IMR-90 (cell line): ENCODE data around the gene GPRC5C. TPM values are rescaled to one million over a fixed set of nuclear protein-coding genes. Genes with fewer than 3 reads are reported as not detected.

ENCODE experiments used
- ATAC-seq: fragments of 200-7000 bp; cut with Tn5 transposase; 2 replicates; pipeline ENCODE4 v1.9.1; 2020; ENCODE audit warnings: low read depth, mild to moderate bottlenecking, moderate library complexity
- BruUV-seq: library from RNA; stranded (reverse); fragments of 400-500 nt; replicated peaks from 2 replicates; lab custom pipeline; 2021; lab: Mats Ljungman, UMichigan
- CTCF ChIA-PET: fragments of 300-600 bp; formaldehyde crosslinking; extraction: SDS; loops from one replicate; lab custom pipeline; 2021; ENCODE audit warnings: antibody characterized with exemption; lab: Yijun Ruan, JAX
- POLR2A ChIA-PET: fragments of 300-600 bp; sonication (Branson Sonifier 250); formaldehyde crosslinking; loops from one replicate; lab custom pipeline; 2022; ENCODE audit warnings: antibody characterized with exemption; ENCODE audit not compliant: unreplicated experiment; lab: Charles Lee
- DNase-seq: peaks from one replicate; pipeline ENCODE4 v3.0.0; 2013
- H2AFZ ChIP-seq: replicated peaks from 2 replicates; pipeline ENCODE3; 2013; ENCODE audit warnings: low read length, mild to moderate bottlenecking; ENCODE audit not compliant: poor library complexity
- H2AK5ac ChIP-seq: 2 replicates; pipeline ENCODE4 v1.6.1; 2013; ENCODE audit warnings: low read depth, low read length, inconsistent platforms
- H2AK9ac ChIP-seq: replicated peaks from 2 replicates; pipeline ENCODE3; 2013; ENCODE audit warnings: mild to moderate bottlenecking, low read depth, low read length, moderate library complexity; ENCODE audit not compliant: poor library complexity
- H2BK120ac ChIP-seq: 2 replicates; pipeline ENCODE4 v1.6.1; 2013; ENCODE audit warnings: low read depth, low read length, inconsistent platforms
- H2BK15ac ChIP-seq: 3 replicates; pipeline ENCODE4 v1.6.1; 2013; ENCODE audit warnings: low read depth, low read length, inconsistent platforms
- H2BK20ac ChIP-seq: 2 replicates; pipeline ENCODE4 v1.6.1; 2013; ENCODE audit warnings: low read depth, mild to moderate bottlenecking, inconsistent platforms, low read length, moderate library complexity
- H2BK5ac ChIP-seq: 2 replicates; pipeline ENCODE4 v1.6.1; 2013; ENCODE audit warnings: mild to moderate bottlenecking, low read depth, low read length, inconsistent platforms; ENCODE audit not compliant: poor library complexity, severe bottlenecking
- H3K14ac ChIP-seq: replicated peaks from 2 replicates; pipeline ENCODE4 v1.6.1; 2013; ENCODE audit warnings: low read depth, low read length, inconsistent platforms
- H3K18ac ChIP-seq: 2 replicates; pipeline ENCODE4 v1.6.1; 2013; ENCODE audit warnings: low read depth, low read length, control low read depth
- H3K23ac ChIP-seq: 2 replicates; pipeline ENCODE4 v1.6.1; 2013; ENCODE audit warnings: low read depth, low read length, inconsistent platforms
- H3K27ac ChIP-seq: 2 replicates; pipeline ENCODE4 v1.5.1; 2013; ENCODE audit warnings: mild to moderate bottlenecking, control low read depth, low read length; ENCODE audit not compliant: insufficient read depth
- H3K27me3 ChIP-seq: 2 replicates; pipeline ENCODE4 v1.6.1; 2013; ENCODE audit warnings: low read length; ENCODE audit not compliant: control insufficient read depth, insufficient read depth
- H3K36me3 ChIP-seq: 2 replicates; pipeline ENCODE4 v1.6.1; 2013; ENCODE audit warnings: low read length, mixed read lengths; ENCODE audit not compliant: control insufficient read depth, insufficient read depth
- H3K4ac ChIP-seq: 2 replicates; pipeline ENCODE4 v1.6.1; 2013; ENCODE audit warnings: low read depth, low read length, inconsistent platforms
- H3K4me1 ChIP-seq: 2 replicates; pipeline ENCODE4 v1.6.1; 2013; ENCODE audit warnings: low read length, mixed read lengths; ENCODE audit not compliant: control insufficient read depth, insufficient read depth
- H3K4me2 ChIP-seq: 2 replicates; pipeline ENCODE4 v1.6.1; 2013; ENCODE audit warnings: low read depth, mild to moderate bottlenecking, control low read depth, low read length, moderate library complexity
- H3K4me3 ChIP-seq: 2 replicates; pipeline ENCODE4 v1.5.1; 2013; ENCODE audit warnings: low read depth, mild to moderate bottlenecking, control low read depth, low read length, moderate library complexity; ENCODE audit not compliant: insufficient read depth
- H3K56ac ChIP-seq: 2 replicates; pipeline ENCODE4 v1.6.1; 2013; ENCODE audit warnings: low read length, inconsistent platforms; ENCODE audit not compliant: insufficient read depth; ENCODE audit errors: extremely low read depth
- H3K79me1 ChIP-seq, 2 experiments: 2 replicates each; pipeline ENCODE4 v1.6.1; 2013; ENCODE audit warnings: low read length in 2 of 2, inconsistent platforms in 1 of 2, low read depth in 1 of 2
- H3K9ac ChIP-seq: 2 replicates; pipeline ENCODE4 v1.6.1; 2013; ENCODE audit warnings: low read depth, low read length, control low read depth
- H3K9me1 ChIP-seq: 2 replicates; pipeline ENCODE4 v1.6.1; 2013; ENCODE audit warnings: low read length, inconsistent platforms; ENCODE audit not compliant: insufficient read depth
- H3K9me3 ChIP-seq: 2 replicates; pipeline ENCODE4 v1.6.1; 2013; ENCODE audit warnings: low read length; ENCODE audit not compliant: control insufficient read depth, insufficient read depth
- H4K20me1 ChIP-seq: 2 replicates; pipeline ENCODE4 v1.6.1; 2013; ENCODE audit warnings: low read length, inconsistent platforms; ENCODE audit not compliant: insufficient read depth
- H4K5ac ChIP-seq: 2 replicates; pipeline ENCODE4 v1.6.1; 2013; ENCODE audit warnings: mild to moderate bottlenecking, low read depth, low read length, control low read depth
- H4K8ac ChIP-seq, 2 experiments: 2 replicates each; pipeline ENCODE4 v1.6.1; 2013; ENCODE audit warnings: low read depth in 2 of 2, low read length in 2 of 2, control low read depth in 1 of 2, inconsistent platforms in 1 of 2
- H4K91ac ChIP-seq: 2 replicates; pipeline ENCODE4 v1.6.1; 2013; ENCODE audit warnings: low read depth, low read length, inconsistent platforms; ENCODE audit not compliant: insufficient read depth
- BHLHE40 ChIP-seq: fragments of 150-350 bp; IDR thresholded peaks from 2 replicates; pipeline ENCODE4 v1.6.1; 2016; ENCODE audit warnings: mild to moderate bottlenecking, low read depth, low read length
- CEBPB ChIP-seq: IDR thresholded peaks from 2 replicates; pipeline ENCODE4 v1.6.1; 2012; ENCODE audit warnings: low read depth, low read length, improper control_type of control experiment
- CHD1 ChIP-seq: IDR thresholded peaks from 2 replicates; pipeline ENCODE4 v1.6.1; 2012; ENCODE audit warnings: low read depth, low read length, improper control_type of control experiment
- FOS ChIP-seq: fragments of 150-350 bp; IDR thresholded peaks from 2 replicates; pipeline ENCODE4 v1.6.1; 2016; ENCODE audit warnings: low read depth, low read length
- MAFK ChIP-seq: IDR thresholded peaks from 2 replicates; pipeline ENCODE4 v1.6.1; 2012; ENCODE audit warnings: low read depth, low read length, improper control_type of control experiment
- MAZ ChIP-seq: IDR thresholded peaks from 2 replicates; pipeline ENCODE4 v1.6.1; 2012; ENCODE audit warnings: low read depth, mild to moderate bottlenecking, low read length, improper control_type of control experiment, moderate library complexity, borderline replicate concordance
- MXI1 ChIP-seq: IDR thresholded peaks from 2 replicates; pipeline ENCODE4 v1.6.1; 2012; ENCODE audit warnings: low read depth, mild to moderate bottlenecking, low read length, moderate library complexity, borderline replicate concordance
- NFE2L2 ChIP-seq: fragments of 150-350 bp; IDR thresholded peaks from 2 replicates; pipeline ENCODE4 v1.6.1; 2016; ENCODE audit warnings: low read depth, mild to moderate bottlenecking, low read length
- POLR2A ChIP-seq: IDR thresholded peaks from 2 replicates; pipeline ENCODE4 v1.6.1; 2012; ENCODE audit warnings: mild to moderate bottlenecking, low read depth, low read length
- RAD21 ChIP-seq: IDR thresholded peaks from 2 replicates; pipeline ENCODE4 v1.6.1; 2012; ENCODE audit warnings: low read length, improper control_type of control experiment
- RCOR1 ChIP-seq: IDR thresholded peaks from 2 replicates; pipeline ENCODE4 v1.6.1; 2012; ENCODE audit warnings: mild to moderate bottlenecking, low read length, improper control_type of control experiment; ENCODE audit not compliant: insufficient replicate concordance
- RFX5 ChIP-seq: IDR thresholded peaks from 2 replicates; pipeline ENCODE4 v1.8.0; 2012; ENCODE audit warnings: low read depth, mild to moderate bottlenecking, low read length, moderate library complexity
- SMC3 ChIP-seq: fragments of 150-350 bp; IDR thresholded peaks from 2 replicates; pipeline ENCODE4 v1.6.1; 2016; ENCODE audit warnings: low read depth, mild to moderate bottlenecking, antibody characterized with exemption, low read length, moderate library complexity
- USF2 ChIP-seq: fragments of 150-350 bp; IDR thresholded peaks from 2 replicates; pipeline ENCODE4 v1.6.1; 2017; ENCODE audit warnings: mild to moderate bottlenecking, antibody characterized with exemption, low read length, low read depth
- WGBS, 2 experiments: methylation state at CpG; one replicate each; pipeline versions ENCODE4 v1.1.5 to v1.1.7; 2013; ENCODE audit warnings: missing lambda C conversion rate in 2 of 2; ENCODE audit not compliant: insufficient read length in 1 of 2; ENCODE audit errors: extremely low coverage in 2 of 2; 5-methylcytosine and 5-hydroxymethylcytosine counted together
- dilution Hi-C: fragments of 300-500 bp; cut with HindIII; formaldehyde crosslinking; loops from one replicate; pipeline ENCODE4 v1.14.3; 2018; ENCODE audit warnings: low sequenced_read_pairs; ENCODE audit not compliant: unreplicated experiment
- in situ Hi-C: fragments of 300-500 bp; cut with MboI; formaldehyde crosslinking; loops from 3 replicates; pipeline ENCODE4 v1.14.3; 2019; ENCODE audit warnings: low sequenced_read_pairs, inconsistent platforms, mixed read lengths
- intact Hi-C: fragments of 100-400 bp; cut with micrococcal nuclease; formaldehyde crosslinking; loops from 2 replicates; pipeline ENCODE4 v1.10.0; 2022
- polyA plus RNA-seq, 3 experiments: library from polyadenylated mRNA; depleted of rRNA; stranded (reverse); fragments of >200 nt; gene quantifications; 2 replicates each; pipeline ENCODE4 v1.2.3, GENCODE V29; 2012; ENCODE audit warnings: low replicate concordance in 1 of 3
- total RNA-seq: library from RNA; depleted of rRNA; stranded (reverse); fragments of >200 nt; gene quantifications from 2 replicates; pipeline ENCODE4 v1.2.3, GENCODE V29; 2012
- TF ChIP-seq, protein P1 (sequence below): fragments of 150-350 bp; IDR thresholded peaks from 2 replicates; pipeline ENCODE4 v1.6.1; 2016; ENCODE audit warnings: low read depth, mild to moderate bottlenecking, low read length, moderate library complexity, borderline replicate concordance
- TF ChIP-seq, protein P2 (sequence below): conservative IDR thresholded peaks from 2 replicates; pipeline ENCODE4 v1.5.1; 2012; ENCODE audit warnings: mild to moderate bottlenecking, low read depth, low read length, improper control_type of control experiment

GPRC5C gene
- total and polyA plus RNA-seq, 2 of the 4 experiments (the other 2 are of a cell fraction): not detected

- Histone ChIP-seq H4K91ac (no peak overlapping the region), H3K4me3 (no peak overlapping the region), H3K27ac (no peak overlapping the region), H2BK5ac (no peak overlapping the region), H3K27me3 (no peaks in the 10 kb centered on the region), H3K14ac (no peak overlapping the region), H3K9me3 (peaks cover 2% of the 10 kb centered on the region; the same call in 1 of the 2 replicates), H4K5ac (no peak overlapping the region), H3K56ac (no peak overlapping the region), H3K4me2 (no peak overlapping the region), H2AK5ac (no peak overlapping the region), H2BK120ac (no peak overlapping the region), H3K4me1 (no peaks in the 10 kb centered on the region), H4K20me1 (no peaks in the 10 kb centered on the region), H3K36me3 (no peaks in the 10 kb centered on the region), H4K8ac (no peak overlapping the region), H3K9me1 (no peaks in the 10 kb centered on the region), H3K9ac (no peak overlapping the region), H3K18ac (no peak overlapping the region), H2BK20ac (no peak overlapping the region), H2AK9ac (no peak overlapping the region), H3K23ac (no peak overlapping the region), H2BK15ac (no peak overlapping the region), H3K4ac (no peak overlapping the region), H2AFZ (no peak overlapping the region), H3K79me1 (no peaks in the 10 kb centered on the region)
- TF ChIP-seq USF2: no peak
- no peak for TF ChIP-seq FOS
- TF ChIP-seq RFX5: no peak
- TF ChIP-seq NFE2L2: no peak
- TF ChIP-seq BHLHE40: no peak
- TF ChIP-seq, protein P1, sequence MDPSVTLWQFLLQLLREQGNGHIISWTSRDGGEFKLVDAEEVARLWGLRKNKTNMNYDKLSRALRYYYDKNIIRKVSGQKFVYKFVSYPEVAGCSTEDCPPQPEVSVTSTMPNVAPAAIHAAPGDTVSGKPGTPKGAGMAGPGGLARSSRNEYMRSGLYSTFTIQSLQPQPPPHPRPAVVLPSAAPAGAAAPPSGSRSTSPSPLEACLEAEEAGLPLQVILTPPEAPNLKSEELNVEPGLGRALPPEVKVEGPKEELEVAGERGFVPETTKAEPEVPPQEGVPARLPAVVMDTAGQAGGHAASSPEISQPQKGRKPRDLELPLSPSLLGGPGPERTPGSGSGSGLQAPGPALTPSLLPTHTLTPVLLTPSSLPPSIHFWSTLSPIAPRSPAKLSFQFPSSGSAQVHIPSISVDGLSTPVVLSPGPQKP: no peak
- no peak for TF ChIP-seq POLR2A
- TF ChIP-seq MAZ: no peak
- TF ChIP-seq RCOR1: no peak
- TF ChIP-seq, protein P2, sequence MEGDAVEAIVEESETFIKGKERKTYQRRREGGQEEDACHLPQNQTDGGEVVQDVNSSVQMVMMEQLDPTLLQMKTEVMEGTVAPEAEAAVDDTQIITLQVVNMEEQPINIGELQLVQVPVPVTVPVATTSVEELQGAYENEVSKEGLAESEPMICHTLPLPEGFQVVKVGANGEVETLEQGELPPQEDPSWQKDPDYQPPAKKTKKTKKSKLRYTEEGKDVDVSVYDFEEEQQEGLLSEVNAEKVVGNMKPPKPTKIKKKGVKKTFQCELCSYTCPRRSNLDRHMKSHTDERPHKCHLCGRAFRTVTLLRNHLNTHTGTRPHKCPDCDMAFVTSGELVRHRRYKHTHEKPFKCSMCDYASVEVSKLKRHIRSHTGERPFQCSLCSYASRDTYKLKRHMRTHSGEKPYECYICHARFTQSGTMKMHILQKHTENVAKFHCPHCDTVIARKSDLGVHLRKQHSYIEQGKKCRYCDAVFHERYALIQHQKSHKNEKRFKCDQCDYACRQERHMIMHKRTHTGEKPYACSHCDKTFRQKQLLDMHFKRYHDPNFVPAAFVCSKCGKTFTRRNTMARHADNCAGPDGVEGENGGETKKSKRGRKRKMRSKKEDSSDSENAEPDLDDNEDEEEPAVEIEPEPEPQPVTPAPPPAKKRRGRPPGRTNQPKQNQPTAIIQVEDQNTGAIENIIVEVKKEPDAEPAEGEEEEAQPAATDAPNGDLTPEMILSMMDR: no peak
- TF ChIP-seq SMC3: no peak
- no peak for TF ChIP-seq CEBPB
- no peak for TF ChIP-seq MXI1
- no peak for TF ChIP-seq MAFK
- TF ChIP-seq CHD1: no peak
- TF ChIP-seq RAD21: no peak
- WGBS, 2 experiments: 0% methylated on average over 4 of the region's 11 CpGs; no CpG with 5 or more reads in 1 of the 2 experiments
- DNase-seq (no peak), ATAC-seq (no peak)
- dilution Hi-C loops (no loop called here), in situ Hi-C loops (no loop called here), intact Hi-C loops (no loop called here)
- CTCF ChIA-PET: no interaction called here
- POLR2A ChIA-PET: no interaction called here
- BruUV-seq: no TSS peak
Measured at GRCh38 chr17:74466828-74467184, 34.9 kb downstream of the GPRC5C start.
